Trophoblast cell (in vitro differentiated cells and primary cell): ENCODE data around the gene SSBP2.
A peak's percentile ranks its signal among the peaks of the same experiment; 100 is the strongest.

ENCODE experiments used
- DNase-seq, 2 donors: peaks; one replicate each; pipeline ENCODE4 v3.0.0-alpha.2; 2016
- H2AFZ ChIP-seq: 2 replicates; pipeline ENCODE4 v1.6.1; 2013; ENCODE audit warnings: low read length, moderate library complexity, mild to moderate bottlenecking; ENCODE audit not compliant: insufficient read depth, poor library complexity
- H2AK5ac ChIP-seq: 2 replicates; pipeline ENCODE4 v1.6.1; 2013; ENCODE audit warnings: mild to moderate bottlenecking, low read length
- H2BK120ac ChIP-seq: 2 replicates; pipeline ENCODE4 v1.6.1; 2013; ENCODE audit warnings: low read length, mild to moderate bottlenecking, moderate library complexity; ENCODE audit not compliant: insufficient read depth, poor library complexity
- H2BK12ac ChIP-seq: 2 replicates; pipeline ENCODE4 v1.6.1; 2013; ENCODE audit warnings: mild to moderate bottlenecking, low read length, moderate library complexity
- H2BK5ac ChIP-seq: 2 replicates; pipeline ENCODE4 v1.6.1; 2013; ENCODE audit warnings: low read length, low read depth, moderate library complexity, mild to moderate bottlenecking; ENCODE audit not compliant: poor library complexity
- H3K14ac ChIP-seq: 2 replicates; pipeline ENCODE4 v1.6.1; 2013; ENCODE audit warnings: mild to moderate bottlenecking, low read length
- H3K18ac ChIP-seq: 2 replicates; pipeline ENCODE4 v1.6.1; 2013; ENCODE audit warnings: mild to moderate bottlenecking, low read length
- H3K23ac ChIP-seq: 2 replicates; pipeline ENCODE4 v1.6.1; 2013; ENCODE audit warnings: low read length
- H3K27ac ChIP-seq: 2 replicates; pipeline ENCODE4 v1.5.1; 2013; ENCODE audit warnings: low read depth, mild to moderate bottlenecking, inconsistent platforms, low read length, moderate library complexity
- H3K27me3 ChIP-seq: 2 replicates; pipeline ENCODE4 v1.6.1; 2013; ENCODE audit warnings: inconsistent platforms, mild to moderate bottlenecking, low read length, moderate library complexity; ENCODE audit not compliant: insufficient read depth
- H3K36me3 ChIP-seq, 2 experiments: 1 replicate in 1 of 2; 2 replicates in 1 of 2; pipeline ENCODE4 v1.6.1; 2013; ENCODE audit warnings: low read length in 2 of 2, mild to moderate bottlenecking in 2 of 2, moderate library complexity in 1 of 2; ENCODE audit not compliant: insufficient read depth in 2 of 2, control insufficient read depth in 1 of 2
- H3K4ac ChIP-seq: 2 replicates; pipeline ENCODE4 v1.6.1; 2013; ENCODE audit warnings: low read depth, mild to moderate bottlenecking, low read length, moderate library complexity
- H3K4me1 ChIP-seq, 2 experiments: 1 replicate in 1 of 2; 2 replicates in 1 of 2; pipeline ENCODE4 v1.6.1; 2013; ENCODE audit warnings: low read length in 2 of 2, mild to moderate bottlenecking in 2 of 2, moderate library complexity in 1 of 2; ENCODE audit not compliant: insufficient read depth in 2 of 2, control insufficient read depth in 1 of 2
- H3K4me2 ChIP-seq: 2 replicates; pipeline ENCODE4 v1.6.1; 2013; ENCODE audit warnings: inconsistent platforms, mild to moderate bottlenecking, low read length, moderate library complexity
- H3K4me3 ChIP-seq: 2 replicates; pipeline ENCODE4 v1.5.1; 2013; ENCODE audit warnings: mild to moderate bottlenecking, low read depth, low read length, inconsistent platforms
- H3K79me1 ChIP-seq: one replicate; pipeline ENCODE4 v1.6.1; 2013; ENCODE audit warnings: low read length
- H3K79me2 ChIP-seq: 2 replicates; pipeline ENCODE4 v1.6.1; 2013; ENCODE audit warnings: low read length, mild to moderate bottlenecking; ENCODE audit not compliant: control insufficient read depth, insufficient read depth, poor library complexity
- H3K9ac ChIP-seq: 2 replicates; pipeline ENCODE4 v1.6.1; 2013; ENCODE audit warnings: mild to moderate bottlenecking, low read length
- H3K9me3 ChIP-seq: 2 replicates; pipeline ENCODE4 v1.6.1; 2013; ENCODE audit warnings: low read depth, mild to moderate bottlenecking, control low read depth, inconsistent platforms, low read length; ENCODE audit not compliant: insufficient read depth
- H4K12ac ChIP-seq: 2 replicates; pipeline ENCODE4 v1.6.1; 2013; ENCODE audit warnings: low read depth, mild to moderate bottlenecking, low read length, moderate library complexity
- H4K8ac ChIP-seq: 2 replicates; pipeline ENCODE4 v1.6.1; 2013; ENCODE audit warnings: low read depth, mild to moderate bottlenecking, low read length, moderate library complexity
- H4K91ac ChIP-seq: one replicate; pipeline ENCODE4 v1.6.1; 2013; ENCODE audit warnings: low read depth, mild to moderate bottlenecking, low read length, moderate library complexity
- WGBS: extraction: QIAGEN DNeasy Blood & Tissue Kit; methylation state at CpG from one replicate; pipeline ENCODE4 v1.1.7; 2013; ENCODE audit warnings: missing lambda C conversion rate; ENCODE audit not compliant: insufficient read length, insufficient coverage; ENCODE audit errors: extremely low coverage; 5-methylcytosine and 5-hydroxymethylcytosine counted together

SSBP2 gene

GRCh38 chr5:81756016-81756415 lies 5.1 kb upstream of the SSBP2 start:
- H2BK12ac ChIP-seq: no peak overlapping the region
- H4K8ac ChIP-seq: no peak overlapping the region
- H3K36me3 ChIP-seq: no peaks in the 10 kb centered on the region
- H4K91ac ChIP-seq: no peak overlapping the region
- H2BK5ac ChIP-seq: no peak overlapping the region
- no peak overlapping the region for H3K18ac ChIP-seq
- H3K79me1 ChIP-seq: peaks cover 9% of the 10 kb centered on the region
- no peak overlapping the region for H3K9ac ChIP-seq
- no peak overlapping the region for H3K4ac ChIP-seq
- peaks cover 6% of the 10 kb centered on the region for H3K79me2 ChIP-seq
- no peak overlapping the region for H3K27ac ChIP-seq
- no peak overlapping the region for H2BK120ac ChIP-seq
- H3K4me2 ChIP-seq: no peak overlapping the region
- H4K12ac ChIP-seq: no peak overlapping the region
- no peak overlapping the region for H2AK5ac ChIP-seq
- no peak overlapping the region for H3K23ac ChIP-seq
- no peak overlapping the region for H3K14ac ChIP-seq
- no peaks in the 10 kb centered on the region for H3K27me3 ChIP-seq
- H2AFZ ChIP-seq: no peak overlapping the region
- peaks cover 5 to 6% of the 10 kb centered on the region in 2 experiments for H3K4me1 ChIP-seq
- no peak overlapping the region for H3K4me3 ChIP-seq
- H3K9me3 ChIP-seq: no peaks in the 10 kb centered on the region
- DNase-seq: peak in 1 of 2 donors; percentile 78

- no peak overlapping the region for H4K12ac ChIP-seq
- H2AK5ac ChIP-seq: no peak overlapping the region
- peak; percentile 85 to 95 for DNase-seq
- H3K4me1 ChIP-seq: peaks cover 5 to 6% of the 10 kb centered on the region in 2 experiments
- H2BK12ac ChIP-seq: no peak overlapping the region
- no peak overlapping the region for H3K23ac ChIP-seq
- no peak overlapping the region for H2BK120ac ChIP-seq
- H4K8ac ChIP-seq: no peak overlapping the region
- no peaks in the 10 kb centered on the region for H3K9me3 ChIP-seq
- no peak overlapping the region for H2AFZ ChIP-seq
- H3K79me1 ChIP-seq: peaks cover 9% of the 10 kb centered on the region
- no CpG with 5 or more reads among the region's 2 CpGs for WGBS
- no peaks in the 10 kb centered on the region for H3K27me3 ChIP-seq
- H3K4me3 ChIP-seq: no peak overlapping the region
- no peak overlapping the region for H3K18ac ChIP-seq
- H3K79me2 ChIP-seq: peaks cover 6% of the 10 kb centered on the region
- H3K36me3 ChIP-seq: no peaks in the 10 kb centered on the region
- H2BK5ac ChIP-seq: no peak overlapping the region
- H3K14ac ChIP-seq: no peak overlapping the region
- peak overlapping the region; percentile 20 for H3K27ac ChIP-seq
- no peak overlapping the region for H3K4me2 ChIP-seq
- H3K9ac ChIP-seq: no peak overlapping the region
- H3K4ac ChIP-seq: no peak overlapping the region
- no peak overlapping the region for H4K91ac ChIP-seq
Measured at GRCh38 chr5:81755320-81755719, 4.4 kb upstream of the SSBP2 start.

- Histone ChIP-seq H3K14ac (no peak overlapping the region), H3K4ac (no peak overlapping the region), H3K4me1 (peaks cover 6% of the 10 kb centered on the region in 2 experiments), H2AK5ac (no peak overlapping the region), H3K4me2 (no peak overlapping the region), H3K79me1 (peaks cover 9% of the 10 kb centered on the region), H3K9me3 (no peaks in the 10 kb centered on the region), H3K36me3 (no peaks in the 10 kb centered on the region), H4K12ac (no peak overlapping the region), H2AFZ (no peak overlapping the region), H4K91ac (no peak overlapping the region), H3K9ac (no peak overlapping the region), H3K23ac (no peak overlapping the region), H2BK5ac (no peak overlapping the region), H2BK120ac (no peak overlapping the region), H3K27ac (no peak overlapping the region), H2BK12ac (no peak overlapping the region), H3K27me3 (no peaks in the 10 kb centered on the region), H4K8ac (no peak overlapping the region), H3K4me3 (no peak overlapping the region), H3K79me2 (peaks cover 6% of the 10 kb centered on the region), H3K18ac (no peak overlapping the region)
- WGBS: no CpG with 5 or more reads among the region's 2 CpGs
- no peak for DNase-seq
Measured at GRCh38 chr5:81754621-81755020, 3.7 kb upstream of the SSBP2 start.

GRCh38 chr5:81753429-81753828 lies 2.5 kb upstream of the SSBP2 start:
- H2AK5ac ChIP-seq: no peak overlapping the region
- H4K91ac ChIP-seq: no peak overlapping the region
- no peak overlapping the region for H3K23ac ChIP-seq
- peaks cover 9% of the 10 kb centered on the region for H3K79me1 ChIP-seq
- H3K27me3 ChIP-seq: no peaks in the 10 kb centered on the region
- no peaks in the 10 kb centered on the region for H3K9me3 ChIP-seq
- no CpG with 5 or more reads among the region's 2 CpGs for WGBS
- no peak overlapping the region for H3K4me3 ChIP-seq
- H4K8ac ChIP-seq: no peak overlapping the region
- H3K18ac ChIP-seq: no peak overlapping the region
- no peak overlapping the region for H2AFZ ChIP-seq
- H4K12ac ChIP-seq: no peak overlapping the region
- no peak overlapping the region for H2BK120ac ChIP-seq
- no peak overlapping the region for H3K14ac ChIP-seq
- no peak overlapping the region for H2BK5ac ChIP-seq
- DNase-seq: no peak
- peak overlapping the region; percentile 84 for H2BK12ac ChIP-seq
- no peak overlapping the region for H3K9ac ChIP-seq
- no peaks in the 10 kb centered on the region for H3K36me3 ChIP-seq
- no peak overlapping the region for H3K4me2 ChIP-seq
- H3K79me2 ChIP-seq: peaks cover 6% of the 10 kb centered on the region
- no peak overlapping the region for H3K27ac ChIP-seq
- H3K4me1 ChIP-seq: peaks cover 6 to 8% of the 10 kb centered on the region in 2 experiments
- no peak overlapping the region for H3K4ac ChIP-seq
